Hepatocyte (in vitro differentiated cells): ENCODE data around the gene PREX1.

Experiments
- EZH2phosphoT487 ChIP-seq: fragments of 200-600 bp; sonication (generic); IDR thresholded peaks from one replicate; pipeline ENCODE4 v1.6.1; 2018; ENCODE audit warnings: antibody characterized with exemption, mild to moderate bottlenecking, low read depth, moderate library complexity; ENCODE audit not compliant: unreplicated experiment, severe bottlenecking
- TF ChIP-seq, protein P1 (sequence below): fragments of 200-600 bp; sonication (generic); IDR thresholded peaks from 2 replicates; pipeline ENCODE4 v1.5.1; 2016; ENCODE audit warnings: antibody characterized with exemption, mild to moderate bottlenecking; ENCODE audit not compliant: poor library complexity

- TF ChIP-seq, protein P1, sequence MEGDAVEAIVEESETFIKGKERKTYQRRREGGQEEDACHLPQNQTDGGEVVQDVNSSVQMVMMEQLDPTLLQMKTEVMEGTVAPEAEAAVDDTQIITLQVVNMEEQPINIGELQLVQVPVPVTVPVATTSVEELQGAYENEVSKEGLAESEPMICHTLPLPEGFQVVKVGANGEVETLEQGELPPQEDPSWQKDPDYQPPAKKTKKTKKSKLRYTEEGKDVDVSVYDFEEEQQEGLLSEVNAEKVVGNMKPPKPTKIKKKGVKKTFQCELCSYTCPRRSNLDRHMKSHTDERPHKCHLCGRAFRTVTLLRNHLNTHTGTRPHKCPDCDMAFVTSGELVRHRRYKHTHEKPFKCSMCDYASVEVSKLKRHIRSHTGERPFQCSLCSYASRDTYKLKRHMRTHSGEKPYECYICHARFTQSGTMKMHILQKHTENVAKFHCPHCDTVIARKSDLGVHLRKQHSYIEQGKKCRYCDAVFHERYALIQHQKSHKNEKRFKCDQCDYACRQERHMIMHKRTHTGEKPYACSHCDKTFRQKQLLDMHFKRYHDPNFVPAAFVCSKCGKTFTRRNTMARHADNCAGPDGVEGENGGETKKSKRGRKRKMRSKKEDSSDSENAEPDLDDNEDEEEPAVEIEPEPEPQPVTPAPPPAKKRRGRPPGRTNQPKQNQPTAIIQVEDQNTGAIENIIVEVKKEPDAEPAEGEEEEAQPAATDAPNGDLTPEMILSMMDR = no peak
- TF ChIP-seq EZH2phosphoT487 = no peak
Observed at GRCh38 chr20:48738399-48739304, 89.1 kb downstream of the PREX1 start.
